Stimulated activated CD4-positive, alpha-beta T cell treated with anti-CD3 and anti-CD28 coated beads, Interleukin-1b, Interleukin-23, amount 100 ng/mL, for 48 hours (primary cell): Measurements from ENCODE around the gene CLCF1.

Experiments used
- DNase-seq: peaks from one replicate; pipeline ENCODE4 v3.0.0-alpha.2; 2020

CLCF1 gene

DNA sequence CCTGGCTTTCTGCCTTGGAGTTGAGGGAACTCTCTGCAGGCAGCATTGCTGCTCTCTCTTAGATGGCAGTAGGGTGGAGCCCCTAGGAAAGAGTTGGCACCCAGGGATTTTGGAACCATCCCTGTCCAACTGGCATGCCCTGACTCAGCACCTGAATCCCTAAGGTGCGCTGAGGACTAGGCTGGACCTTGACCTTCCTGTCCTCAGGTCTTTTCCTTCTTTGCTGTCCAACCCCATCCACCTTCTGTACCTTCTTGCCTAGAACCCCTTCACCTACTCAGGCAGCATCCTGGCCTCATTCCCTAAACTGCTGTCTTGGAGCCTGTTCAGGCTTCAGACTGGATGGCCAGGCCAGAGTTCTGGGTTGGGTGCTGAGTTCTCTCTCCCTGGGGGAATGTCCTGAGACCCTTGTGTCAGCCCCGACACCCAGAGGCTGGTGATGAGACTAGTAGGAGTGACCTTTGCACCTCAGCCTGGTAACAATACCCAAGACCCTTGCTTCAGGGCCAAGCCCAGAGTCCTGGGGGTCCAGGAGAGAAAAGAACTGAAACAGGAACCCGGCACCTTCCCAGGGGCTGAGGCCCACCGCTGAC is 17.5 kb downstream of the CLCF1 start:
- DNase-seq = no peak

DNA sequence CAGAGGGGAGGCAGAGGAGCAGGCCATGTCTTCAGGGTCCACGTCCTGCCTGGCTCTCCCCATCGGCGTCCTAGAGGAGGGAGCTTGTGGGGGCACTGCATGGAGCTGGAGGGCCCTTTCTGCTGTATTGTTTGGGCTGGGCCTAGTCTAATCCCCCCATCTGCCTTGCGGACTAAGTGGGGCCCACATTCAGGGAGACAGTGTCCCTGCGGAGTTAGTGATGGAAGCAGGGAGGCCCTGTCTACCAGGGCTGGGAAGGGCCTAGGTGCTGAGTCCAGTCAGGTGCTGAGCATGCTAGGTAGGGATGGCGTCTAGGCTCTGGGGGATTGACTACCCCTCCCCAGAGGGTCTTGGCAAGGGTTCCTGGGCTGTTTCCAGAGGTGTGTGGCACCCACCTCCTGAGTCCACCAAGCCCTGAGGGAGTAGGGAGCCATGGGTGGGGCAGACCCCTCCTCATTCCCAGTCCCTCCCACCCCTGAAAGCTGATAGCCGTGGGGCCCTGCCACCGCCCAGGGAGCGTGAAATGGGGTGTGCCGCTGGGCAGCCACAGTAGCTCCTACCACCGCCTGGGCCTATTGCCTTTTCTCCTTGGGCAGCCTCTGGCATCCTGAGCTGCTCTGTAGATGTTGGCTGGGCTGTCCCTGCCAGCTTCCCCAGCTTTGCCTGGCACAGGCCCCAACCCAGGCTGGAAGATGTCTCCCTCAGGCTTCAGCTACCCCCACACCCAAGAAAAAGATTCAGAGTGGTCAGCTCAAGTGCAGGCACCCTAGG is 18.2 kb downstream of the CLCF1 start:
- DNase-seq = no peak

DNA sequence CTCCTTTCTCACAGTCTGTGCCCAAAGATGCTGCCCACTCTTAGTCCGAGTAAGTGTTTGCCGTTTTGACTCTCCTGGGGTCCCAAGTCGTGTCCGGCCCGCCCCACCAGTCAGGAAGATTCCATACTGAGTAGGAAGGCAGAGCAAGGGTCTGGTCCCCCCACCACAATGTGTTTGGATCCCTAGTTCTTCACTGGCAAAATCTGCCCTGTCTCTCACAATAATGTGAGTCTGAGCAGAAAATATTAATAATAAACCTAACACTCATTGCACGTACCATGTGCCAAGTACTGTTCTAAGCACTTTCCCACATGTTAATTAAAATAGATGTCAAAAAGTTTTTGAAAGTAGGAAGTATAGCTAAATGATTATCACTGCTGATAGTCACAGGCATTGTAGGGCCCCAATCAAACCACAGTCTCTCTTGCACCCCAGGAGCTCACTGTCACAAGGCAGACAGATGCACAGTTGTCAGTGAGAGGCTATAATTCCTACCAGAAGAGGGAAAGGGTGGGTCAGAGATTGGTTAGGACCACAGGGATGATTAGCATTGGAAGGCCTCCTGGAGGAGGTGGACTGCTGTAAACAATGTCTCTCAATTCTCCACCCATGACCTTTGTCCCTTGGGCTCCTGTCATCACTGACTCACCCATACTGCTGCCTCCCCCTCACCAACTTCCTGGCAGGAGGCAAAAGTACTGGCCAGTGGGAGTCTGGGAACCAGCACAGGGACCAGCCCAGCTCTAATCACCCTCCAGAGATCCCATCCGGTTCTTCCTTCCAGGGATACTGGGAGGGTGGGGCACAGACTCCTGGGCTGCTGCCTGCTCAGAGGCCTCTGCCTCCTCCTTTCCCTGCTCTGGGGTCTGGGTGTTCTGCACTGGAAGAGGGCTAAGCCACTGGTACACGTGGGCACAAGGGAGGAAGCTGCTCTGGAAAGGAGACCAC is 19.0 kb downstream of the CLCF1 start:
- no peak for DNase-seq

DNA sequence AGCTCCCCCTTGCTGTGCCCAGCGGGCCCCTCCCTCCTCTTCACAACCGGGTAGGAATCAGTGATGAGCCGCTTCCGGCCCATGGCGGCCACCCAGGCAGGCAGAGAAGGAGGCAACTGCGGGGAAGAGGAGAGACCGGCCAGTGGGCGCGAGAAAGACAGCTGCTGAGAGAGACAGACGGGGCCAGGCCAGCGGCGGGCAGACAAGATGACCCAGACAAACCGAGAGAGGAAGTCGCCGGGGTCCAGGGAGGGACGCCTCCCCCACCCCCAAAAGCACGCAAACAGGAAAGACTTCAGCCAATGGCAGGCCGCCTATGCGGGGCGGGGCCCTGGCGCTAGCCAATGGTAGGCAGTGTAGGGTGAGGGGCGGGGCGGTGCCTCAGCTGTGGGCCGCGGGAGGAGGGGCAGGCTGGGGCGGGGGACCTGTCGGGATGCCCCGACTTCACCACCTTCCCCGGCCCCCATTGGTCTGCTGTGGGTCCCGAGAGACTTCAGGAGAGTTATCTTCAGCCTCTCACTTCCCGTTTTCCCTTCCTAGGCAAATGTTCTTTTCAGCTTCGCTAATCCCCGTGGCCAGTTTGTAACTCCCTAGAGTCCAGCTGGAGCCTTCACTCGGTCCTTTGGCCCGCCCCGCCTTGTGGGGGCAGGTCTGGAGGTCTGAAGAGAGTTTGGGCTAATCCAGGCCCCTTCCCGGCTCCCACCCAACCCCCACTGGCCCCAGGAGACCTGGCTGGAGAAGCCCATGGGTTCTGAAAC is 19.9 kb downstream of the CLCF1 start, which contains the start of gene POLD4:
POLD4 (minus strand) TSS at position 230 of the 758 bp plus-strand sequence; CDS start at position 83, 147 bp downstream.
- DNase-seq = peak; percentile 95

DNA sequence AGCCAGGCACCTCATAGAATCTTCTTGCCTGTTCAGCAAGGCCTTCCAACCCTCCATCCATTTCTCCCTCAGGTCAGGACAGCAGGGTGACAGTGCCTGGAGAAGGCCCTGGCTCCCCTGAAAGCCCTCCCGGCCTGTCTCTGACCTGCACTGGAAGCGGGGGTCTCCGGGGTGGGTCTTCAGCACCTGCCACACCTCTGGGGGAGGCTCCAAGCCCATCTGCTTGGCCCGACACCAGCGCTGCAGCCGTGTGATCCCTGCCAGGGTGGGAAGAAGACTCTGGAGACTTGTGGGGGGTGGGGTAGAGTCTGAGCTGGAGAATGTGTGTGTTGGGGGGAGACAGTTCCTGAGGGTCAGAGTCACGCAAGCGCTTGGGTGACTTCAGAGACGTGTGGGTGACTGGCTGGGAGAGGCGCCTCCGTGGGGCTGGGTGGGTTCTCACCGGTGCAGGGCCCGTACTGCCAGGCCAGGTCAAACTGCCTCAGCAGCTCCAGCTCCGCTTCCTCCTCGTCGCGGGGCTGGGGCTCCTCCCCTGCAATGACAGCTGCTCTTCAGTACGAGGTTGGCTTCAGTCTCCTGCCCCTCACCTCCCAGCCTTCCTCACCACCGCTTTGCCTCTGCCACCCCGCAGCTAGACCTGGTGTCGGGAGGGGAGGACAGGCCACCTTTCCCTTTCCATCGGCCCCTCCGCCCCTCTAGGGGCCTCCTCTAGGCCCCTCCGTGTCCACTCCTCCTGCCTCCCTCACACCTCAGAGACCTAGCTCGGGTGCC is 20.7 kb downstream of the CLCF1 start:
- DNase-seq = no peak

DNA sequence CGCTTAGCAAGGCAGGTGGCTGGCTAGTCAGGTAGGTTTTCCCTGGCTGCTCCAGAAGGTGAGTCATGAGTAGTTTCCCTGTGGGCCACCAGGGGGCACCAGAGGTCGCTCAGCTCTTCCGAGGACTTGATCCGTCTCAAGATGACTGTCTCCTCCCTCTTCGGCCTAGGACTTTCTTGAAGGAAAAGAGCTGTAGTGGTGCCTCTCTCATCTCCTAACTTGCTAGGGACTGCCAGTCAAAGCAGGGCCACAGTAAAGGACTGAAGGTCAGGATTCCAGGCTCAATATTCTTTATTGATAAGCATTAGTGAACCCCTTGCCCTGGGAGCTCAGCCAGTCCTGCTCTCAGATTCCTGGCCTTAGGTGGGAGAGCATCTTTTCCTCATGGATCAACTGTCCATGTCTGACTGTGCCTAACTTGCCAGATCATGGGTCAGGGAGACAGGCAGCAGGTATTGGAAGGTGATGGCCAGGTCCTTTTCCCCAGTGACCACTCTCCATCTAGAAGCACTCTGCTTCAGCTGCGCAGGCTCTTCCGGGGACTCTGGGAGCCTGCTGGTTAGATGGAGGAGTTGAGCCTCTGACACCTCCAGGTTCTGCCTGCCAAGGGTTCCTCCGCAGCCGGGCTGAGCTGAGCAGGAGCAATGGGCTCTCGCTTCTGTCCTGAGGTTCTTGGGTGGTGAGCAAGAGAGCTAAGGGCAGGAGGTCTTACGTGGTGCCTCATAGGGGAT is 22.0 kb downstream of the CLCF1 start:
- peak; percentile 56 for DNase-seq

DNA sequence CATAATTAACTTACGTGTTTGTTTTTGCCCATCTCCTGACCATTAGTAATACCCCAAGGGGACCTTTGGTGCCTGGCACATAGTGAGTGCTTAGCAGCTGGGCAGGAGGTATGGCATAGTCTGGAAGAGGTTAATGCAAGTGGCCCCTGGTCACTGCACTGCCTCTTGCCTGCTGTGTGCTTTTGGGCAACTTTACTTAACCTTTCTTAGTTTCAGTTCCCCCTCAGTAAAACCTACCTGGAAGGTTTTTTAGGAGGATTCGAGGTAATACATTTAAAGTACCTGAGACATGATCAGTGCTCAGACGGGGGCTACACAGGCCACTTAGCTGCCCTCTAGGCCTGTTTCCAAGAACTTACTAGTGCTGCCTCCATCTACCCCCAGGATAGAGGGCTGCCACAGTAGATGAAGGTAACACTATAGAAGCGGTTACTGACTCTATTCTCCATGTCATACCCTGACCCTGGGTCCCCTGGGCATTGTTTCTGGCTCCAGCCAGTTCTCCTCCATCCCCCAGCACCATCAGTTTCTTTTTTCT is 23.4 kb downstream of the CLCF1 start:
- no peak for DNase-seq

DNA sequence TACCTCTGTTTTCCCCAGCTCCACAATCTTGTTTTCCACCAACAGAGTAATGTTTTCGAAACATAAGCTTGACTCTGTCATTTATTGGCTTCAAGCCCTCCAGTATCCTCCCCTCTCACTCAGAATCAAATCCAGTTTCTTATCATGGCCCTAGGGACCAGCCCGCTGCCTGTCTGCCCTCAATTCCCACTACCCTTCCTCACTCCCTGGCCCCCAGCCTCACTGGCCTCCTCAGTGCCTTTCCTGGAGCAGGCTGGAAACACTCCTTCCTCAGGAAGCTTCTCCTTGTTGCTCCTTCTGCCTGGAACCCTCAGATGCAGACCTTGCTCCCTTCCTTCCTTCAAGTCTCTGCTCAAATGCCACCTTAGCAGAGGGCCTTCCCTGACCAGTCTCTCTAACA is 23.9 kb downstream of the CLCF1 start:
- DNase-seq = no peak

DNA sequence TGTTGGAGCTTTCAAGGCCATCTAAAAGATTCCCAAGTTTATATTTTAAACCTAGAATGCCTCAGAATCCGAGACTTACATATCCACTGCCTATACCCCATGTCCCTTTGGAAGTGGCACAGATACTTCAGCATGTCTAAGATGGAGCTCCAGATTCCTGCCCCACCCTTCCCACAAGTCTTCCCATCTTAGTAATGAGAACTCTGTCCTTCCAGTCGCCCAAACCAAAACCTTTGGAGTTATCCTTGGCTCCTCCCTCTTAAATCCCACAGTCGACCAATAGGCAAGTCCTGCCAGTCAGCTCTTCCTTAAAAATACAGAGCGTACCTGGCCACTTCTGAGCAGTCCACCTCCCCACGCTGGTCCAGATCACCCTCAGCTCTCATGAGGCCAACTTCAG is 24.4 kb downstream of the CLCF1 start:
- no peak for DNase-seq

DNA sequence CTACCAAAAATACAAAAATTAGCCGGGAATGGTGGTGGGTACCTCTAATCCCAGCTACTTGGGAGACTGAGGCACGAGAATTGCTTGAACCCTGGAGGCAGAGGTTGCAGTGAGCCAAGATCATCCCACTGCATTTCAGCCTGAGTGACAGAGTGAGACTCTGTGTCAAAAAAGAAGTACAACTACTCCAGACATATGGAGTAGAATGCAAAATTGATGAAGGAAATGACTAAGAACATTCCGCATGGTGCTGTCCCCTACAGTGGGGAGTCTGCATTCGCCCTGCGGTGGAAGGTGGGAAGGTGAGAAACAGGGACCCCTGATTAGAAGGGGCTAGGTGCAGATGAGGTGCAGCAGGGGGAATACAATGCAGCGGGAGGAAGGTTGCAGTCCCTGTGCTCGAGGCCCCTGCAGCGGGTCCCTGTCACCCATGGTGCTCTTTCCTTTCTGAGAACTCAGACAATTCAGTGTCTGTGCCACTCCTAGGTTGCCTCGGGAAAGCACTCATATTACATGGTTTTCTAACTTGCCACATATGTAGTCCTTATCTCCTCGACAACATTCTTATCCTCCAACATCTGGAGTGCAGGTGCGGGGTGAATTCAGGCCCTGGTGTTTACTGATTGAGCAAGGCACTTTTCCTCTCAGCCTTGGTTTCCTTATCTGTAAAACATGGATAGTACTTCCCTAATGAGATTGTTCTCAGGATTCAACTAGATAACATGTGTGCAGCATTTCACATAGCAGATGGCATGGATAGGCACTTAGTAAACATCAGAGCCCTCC is 25.2 kb downstream of the CLCF1 start:
- no peak for DNase-seq

DNA sequence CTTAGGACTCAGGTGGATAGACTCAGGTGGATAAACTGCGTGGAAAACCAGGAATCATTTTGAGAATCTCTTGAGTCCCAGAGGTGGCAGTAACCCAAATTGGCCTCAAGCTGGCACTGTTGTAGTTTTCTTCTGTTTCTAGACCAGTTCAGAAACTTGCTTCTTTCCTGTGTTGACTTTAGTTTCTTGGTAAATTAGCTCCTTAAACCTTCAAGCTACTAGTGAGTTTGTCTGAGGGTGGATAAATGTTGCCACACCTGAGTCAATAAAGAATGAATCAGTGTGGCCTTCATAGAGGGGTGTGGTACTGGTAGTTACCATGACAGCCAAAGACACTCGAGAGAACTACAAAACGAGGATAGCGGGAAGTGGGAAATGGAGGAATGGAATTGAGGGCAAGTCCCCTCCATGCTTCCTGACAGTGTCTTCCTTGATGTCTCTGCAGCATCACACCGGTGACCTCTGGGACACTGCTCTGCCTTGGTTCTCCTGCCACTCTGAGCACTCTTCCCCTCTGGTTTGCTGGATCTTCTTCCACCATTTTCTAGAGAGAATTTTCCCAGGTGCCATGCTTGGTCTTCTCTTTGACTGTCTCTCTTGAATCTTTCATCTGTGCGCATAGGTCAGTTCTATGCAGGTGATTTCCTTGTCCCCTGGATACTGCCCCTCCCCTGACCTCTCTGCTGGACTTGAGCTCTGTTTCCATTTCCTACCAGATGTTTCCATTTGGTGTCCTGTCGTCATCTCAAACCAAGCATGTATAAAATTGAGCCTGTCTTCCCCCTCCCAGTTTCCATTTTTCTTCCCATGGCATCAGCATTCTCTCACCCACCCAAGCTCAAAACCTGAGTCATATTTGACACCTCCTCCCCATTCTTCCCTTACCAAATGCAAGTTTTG is 27.2 kb downstream of the CLCF1 start:
- no peak for DNase-seq

DNA sequence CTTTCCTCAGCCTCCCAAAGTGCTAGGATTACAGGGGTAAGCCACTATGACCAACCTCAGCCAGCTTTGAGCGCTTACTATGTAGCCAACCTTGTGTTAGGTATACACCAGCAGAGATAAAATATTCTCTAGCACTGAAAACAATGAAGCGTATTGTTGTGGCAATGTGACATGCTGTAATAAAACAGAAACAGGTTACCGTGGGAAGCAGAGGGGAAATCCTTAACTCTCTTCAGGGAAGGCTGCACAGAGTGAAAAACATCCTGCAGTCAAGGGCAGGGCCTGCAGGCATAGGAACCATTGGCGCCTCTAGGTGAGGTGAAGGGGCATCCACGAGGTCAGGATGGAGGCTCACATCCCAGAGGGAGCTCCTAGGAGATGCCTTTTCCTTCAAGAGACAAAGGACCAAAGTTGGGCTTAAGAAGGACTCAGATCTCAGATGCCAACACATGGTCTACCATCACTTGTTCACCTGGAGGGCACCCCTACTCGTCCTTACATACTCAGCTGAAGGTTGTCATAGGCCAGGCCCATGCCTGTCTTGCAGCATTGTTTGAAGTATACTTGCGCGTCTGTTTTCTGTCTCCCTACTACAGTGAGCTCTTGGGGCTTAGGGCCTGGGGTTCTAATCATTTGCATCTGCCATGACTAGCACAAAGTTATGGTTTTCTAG is 28.0 kb downstream of the CLCF1 start:
- DNase-seq = no peak

DNA sequence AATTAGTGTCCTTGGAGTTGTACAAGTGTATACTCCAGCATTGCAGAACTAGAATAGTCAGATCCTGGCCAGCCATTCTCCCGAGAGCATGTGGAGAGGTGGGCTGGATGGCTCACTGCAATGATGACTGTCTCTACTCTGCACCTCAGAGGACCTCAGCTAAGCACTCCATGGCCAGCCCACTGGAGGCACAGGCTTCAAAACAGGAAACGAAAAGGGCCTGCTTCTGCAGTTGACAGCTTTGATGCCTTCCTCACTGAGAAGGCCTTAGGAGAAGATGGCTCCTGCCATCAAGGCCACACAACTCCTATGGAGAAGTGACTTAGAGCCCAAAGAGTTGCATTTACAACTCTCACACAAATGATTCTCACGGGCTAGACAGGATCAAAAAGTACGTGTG is 29.1 kb downstream of the CLCF1 start:
- DNase-seq = no peak

DNA sequence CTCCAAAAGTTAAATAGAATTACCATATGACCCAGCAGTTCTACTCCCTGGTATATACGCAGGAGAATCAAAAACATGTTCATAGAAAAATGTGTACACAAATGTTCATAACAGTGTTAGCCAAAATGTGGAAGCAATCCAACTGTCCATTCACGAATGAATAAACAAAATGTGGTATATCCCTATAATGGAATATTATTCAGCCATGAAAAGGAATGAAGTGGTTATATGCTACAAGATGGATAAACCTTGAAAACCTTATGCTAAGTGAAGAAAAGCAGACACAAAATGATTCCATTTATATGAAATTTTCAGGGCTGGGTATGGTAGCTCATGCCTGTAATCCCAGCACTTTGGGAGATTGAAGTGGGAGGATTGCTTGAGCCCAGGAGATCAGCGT is 36.1 kb downstream of the CLCF1 start:
- DNase-seq = no peak

DNA sequence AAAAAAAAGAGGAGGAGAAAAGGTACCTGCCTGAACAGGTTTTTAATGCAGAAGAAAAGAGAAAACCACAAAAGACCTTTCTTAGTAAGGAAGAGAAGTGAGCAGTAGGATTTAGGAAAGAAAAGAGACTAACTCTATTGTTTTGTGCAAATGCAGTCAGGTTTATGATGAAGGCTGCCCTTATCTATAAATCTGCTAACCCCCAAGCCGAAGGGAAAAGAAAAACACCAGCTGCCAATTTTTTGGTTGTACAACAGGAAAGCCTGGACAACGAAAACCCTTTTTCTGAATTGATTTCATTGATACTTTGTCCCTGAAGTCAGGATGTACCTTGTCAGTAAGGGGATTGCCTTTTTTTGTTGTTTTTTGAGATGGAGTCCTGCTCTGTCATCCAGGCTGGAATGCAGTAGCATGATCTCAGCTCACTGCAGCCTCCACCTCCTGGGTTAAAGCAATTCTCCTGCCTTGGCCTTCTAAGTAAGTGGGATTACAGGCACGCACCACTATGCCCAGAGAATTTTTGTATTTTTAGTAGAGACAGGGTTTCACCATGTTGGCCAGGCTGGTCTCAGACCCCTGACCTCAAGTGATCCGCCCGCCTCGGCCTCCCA is 41.2 kb downstream of the CLCF1 start:
- no peak for DNase-seq

DNA sequence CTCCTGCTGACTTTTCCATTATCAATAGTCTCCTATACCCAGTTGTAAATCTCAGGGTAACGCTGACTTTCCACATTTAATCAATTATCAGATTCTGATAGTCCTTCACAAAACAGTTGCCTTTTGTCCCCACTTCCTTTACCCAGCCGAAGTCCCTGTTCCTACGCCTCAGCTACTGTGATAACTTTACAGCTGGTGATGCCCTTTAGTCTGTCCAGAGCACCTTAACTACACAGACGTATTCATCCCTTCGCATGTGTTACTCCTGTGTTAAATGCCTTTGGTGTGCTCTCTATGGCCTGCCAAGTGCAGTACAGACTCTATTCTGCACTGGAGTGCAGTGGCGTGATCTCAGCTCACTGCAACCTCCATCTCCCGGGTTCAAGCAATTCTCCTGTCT is 49.9 kb downstream of the CLCF1 start:
- no peak for DNase-seq

DNA sequence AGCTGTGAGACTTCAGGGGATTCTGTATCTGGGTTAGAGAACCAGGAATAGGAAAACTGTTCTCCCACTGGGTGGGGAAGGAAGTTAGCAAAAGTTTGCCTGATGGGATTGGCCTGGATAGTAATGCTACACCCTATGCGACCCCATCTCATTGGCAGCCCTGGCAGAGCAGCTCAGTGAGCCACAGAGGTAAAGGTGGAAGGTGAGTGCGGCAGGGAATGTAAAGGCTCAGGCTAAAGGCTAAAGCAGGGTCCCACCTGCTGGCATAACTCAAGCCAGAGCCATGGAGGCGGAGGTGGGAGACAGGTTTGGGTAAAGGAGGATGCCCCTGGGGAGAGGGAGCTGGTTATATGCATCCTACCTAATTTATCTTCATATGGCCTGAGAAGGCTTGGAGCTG is 51.3 kb downstream of the CLCF1 start:
- DNase-seq = no peak

DNA sequence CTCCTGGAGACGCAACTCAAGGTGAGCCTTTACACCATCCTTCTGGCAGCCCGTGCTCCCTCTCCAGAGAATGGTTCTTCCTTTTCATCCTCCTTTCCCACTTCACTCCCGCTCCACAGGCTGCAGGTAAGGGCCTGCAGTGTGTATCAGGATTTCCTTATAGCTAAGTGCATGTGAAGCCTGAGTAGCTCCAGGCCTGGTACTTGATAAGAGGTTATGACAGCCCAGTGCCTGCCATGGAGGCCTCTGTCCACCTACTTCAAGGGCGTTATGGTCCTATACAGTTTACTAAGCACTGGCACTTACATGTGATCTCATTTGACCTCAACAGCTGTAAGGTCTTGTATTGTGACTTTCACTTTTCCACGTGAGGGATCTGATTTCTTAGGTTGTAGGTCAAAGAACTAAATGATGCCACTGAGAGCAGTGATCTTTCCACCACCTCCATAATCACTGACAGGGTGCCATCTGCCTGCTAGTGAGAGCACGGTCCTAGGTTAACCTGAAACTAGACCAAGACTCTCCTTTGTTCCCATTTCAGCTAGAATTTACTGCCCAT is 52.0 kb downstream of the CLCF1 start:
- DNase-seq = no peak
